H1 (cell line): ENCODE data around the gene LTBP1. TPM values are rescaled to one million over a fixed set of nuclear protein-coding genes. Genes with fewer than 3 reads are reported as not detected.

Experiments used
- CTCF ChIA-PET: fragments of 300-600 bp; sonication (Branson Sonifier 250); formaldehyde crosslinking; loops from one replicate; lab custom pipeline; 2021; ENCODE audit not compliant: partially characterized antibody; lab: Charles Lee
- POLR2A ChIA-PET: fragments of 300-600 bp; sonication (Branson Sonifier 250); formaldehyde crosslinking; loops from one replicate; lab custom pipeline; 2021; ENCODE audit warnings: inconsistent platforms; ENCODE audit not compliant: partially characterized antibody; lab: Charles Lee
- DNase-seq, 2 experiments: peaks; one replicate each; pipeline versions ENCODE4 v3.0.0 to v3.0.0-alpha.2; 2010 to 2022; ENCODE audit warnings: low spot score in 2 of 2, low read depth in 1 of 2, mixed read lengths in 1 of 2
- FAIRE-seq: peaks from 2 replicates; lab custom pipeline; 2011; peaks lifted over from hg19 to GRCh38; lab: Jason Lieb, UNC
- H2AFZ ChIP-seq: 2 replicates; pipeline ENCODE4 v1.8.1; 2012; ENCODE audit warnings: low read length, inconsistent platforms
- H2AK5ac ChIP-seq: 2 replicates; pipeline ENCODE4 v1.6.1; 2013; ENCODE audit warnings: low read depth, low read length
- H2BK120ac ChIP-seq: replicated peaks from 2 replicates; pipeline ENCODE3; 2013; ENCODE audit warnings: low read depth, low read length, inconsistent platforms
- H2BK12ac ChIP-seq: 2 replicates; pipeline ENCODE4 v1.6.1; 2013; ENCODE audit warnings: low read depth, low read length
- H2BK15ac ChIP-seq: 2 replicates; pipeline ENCODE4 v1.6.1; 2013; ENCODE audit warnings: low read length
- H2BK20ac ChIP-seq: 2 replicates; pipeline ENCODE4 v1.6.1; 2013; ENCODE audit warnings: low read length
- H2BK5ac ChIP-seq: 2 replicates; pipeline ENCODE4 v1.6.1; 2013; ENCODE audit warnings: low read depth, low read length
- H3K14ac ChIP-seq: 2 replicates; pipeline ENCODE4 v1.6.1; 2013; ENCODE audit warnings: inconsistent platforms; ENCODE audit not compliant: insufficient read length
- H3K18ac ChIP-seq: 2 replicates; pipeline ENCODE4 v1.6.1; 2013; ENCODE audit warnings: low read length; ENCODE audit errors: extremely low read depth
- H3K23ac ChIP-seq: 2 replicates; pipeline ENCODE4 v1.6.1; 2013; ENCODE audit warnings: inconsistent platforms; ENCODE audit not compliant: insufficient read length
- H3K23me2 ChIP-seq: 2 replicates; pipeline ENCODE4 v1.6.1; 2013; ENCODE audit warnings: low read depth, low read length
- H3K27ac ChIP-seq: 2 replicates; pipeline ENCODE4 v1.6.1; 2011; ENCODE audit warnings: low read depth, low read length, inconsistent platforms
- H3K27me3 ChIP-seq, 4 experiments: replicated peaks in 1 of 4; 1 replicate in 1 of 4; 2 replicates in 3 of 4; pipeline versions ENCODE4 v1.6.1 to v1.8.1; 2011 to 2013; ENCODE audit warnings: low read length in 3 of 4, mild to moderate bottlenecking in 3 of 4, inconsistent platforms in 2 of 4, mixed read lengths in 2 of 4, moderate library complexity in 1 of 4; ENCODE audit not compliant: control insufficient read depth in 3 of 4, insufficient read depth in 3 of 4; ENCODE audit errors: extremely low read depth in 1 of 4
- H3K36me3 ChIP-seq, 4 experiments: 2 replicates each; pipeline versions ENCODE4 v1.6.1 to v1.8.1; 2011 to 2013; ENCODE audit warnings: mild to moderate bottlenecking in 4 of 4, low read length in 3 of 4, moderate library complexity in 2 of 4, control low read depth in 1 of 4, inconsistent platforms in 1 of 4; ENCODE audit not compliant: insufficient read depth in 4 of 4, control insufficient read depth in 2 of 4
- H3K4ac ChIP-seq: replicated peaks from 2 replicates; pipeline ENCODE3; 2013; ENCODE audit warnings: low read length, low read depth, mixed read lengths, inconsistent platforms; ENCODE audit not compliant: insufficient read length
- H3K4me1 ChIP-seq, 4 experiments: replicated peaks in 1 of 4; 1 replicate in 1 of 4; 2 replicates in 3 of 4; pipeline versions ENCODE4 v1.6.1 to v1.8.1; 2011 to 2013; ENCODE audit warnings: low read length in 3 of 4, inconsistent platforms in 2 of 4, mixed read lengths in 1 of 4; ENCODE audit not compliant: insufficient read depth in 4 of 4, control insufficient read depth in 3 of 4
- H3K4me2 ChIP-seq, 2 experiments: 2 replicates each; pipeline versions ENCODE4 v1.6.1 to v1.8.1; 2011 to 2013; ENCODE audit warnings: low read depth in 2 of 2, low read length in 2 of 2, control low read depth in 1 of 2, inconsistent platforms in 1 of 2, mild to moderate bottlenecking in 1 of 2; ENCODE audit not compliant: insufficient read depth in 1 of 2
- H3K4me3 ChIP-seq, 4 experiments: fragments of 200-600, 300-600 bp in 1 of 4; sonication (generic), shearing (Covaris generic), sonication (Bioruptor Twin) in 1 of 4; 2 replicates each; pipeline versions ENCODE4 v1.5.1 to v1.8.1; 2011 to 2016; ENCODE audit warnings: low read length in 4 of 4, low read depth in 3 of 4, control low read depth in 2 of 4, inconsistent platforms in 2 of 4, mild to moderate bottlenecking in 2 of 4, mixed read lengths in 1 of 4, moderate library complexity in 1 of 4; ENCODE audit not compliant: insufficient read depth in 2 of 4; ENCODE audit errors: extremely low read depth in 1 of 4
- H3K56ac ChIP-seq: replicated peaks from 2 replicates; pipeline ENCODE3; 2013; ENCODE audit warnings: low read depth, mild to moderate bottlenecking, mixed read lengths, low read length, inconsistent platforms; ENCODE audit not compliant: insufficient read length
- H3K79me1 ChIP-seq: 2 replicates; pipeline ENCODE4 v1.6.1; 2013; ENCODE audit warnings: low read depth, low read length, control low read depth
- H3K79me2 ChIP-seq, 2 experiments: 2 replicates each; pipeline versions ENCODE4 v1.6.1 to v1.8.1; 2012 to 2013; ENCODE audit warnings: low read length in 2 of 2, mild to moderate bottlenecking in 2 of 2, inconsistent platforms in 1 of 2; ENCODE audit not compliant: insufficient read depth in 2 of 2, control insufficient read depth in 1 of 2
- H3K9ac ChIP-seq, 4 experiments: replicated peaks in 1 of 4; 1 replicate in 1 of 4; 2 replicates in 3 of 4; pipeline versions ENCODE4 v1.6.1 to v1.8.1; 2011 to 2013; ENCODE audit warnings: low read depth in 3 of 4, low read length in 3 of 4, control low read depth in 2 of 4, mild to moderate bottlenecking in 2 of 4, moderate library complexity in 2 of 4, inconsistent platforms in 1 of 4; ENCODE audit errors: extremely low read depth in 1 of 4
- H3K9me3 ChIP-seq, 2 experiments: 2 replicates each; pipeline versions ENCODE4 v1.6.1 to v1.8.1; 2012 to 2013; ENCODE audit warnings: mild to moderate bottlenecking in 2 of 2, moderate library complexity in 2 of 2, control low read depth in 1 of 2, inconsistent platforms in 1 of 2, low read depth in 1 of 2, low read length in 1 of 2, mixed read lengths in 1 of 2; ENCODE audit not compliant: insufficient read depth in 2 of 2
- H4K20me1 ChIP-seq, 2 experiments: replicated peaks in 1 of 2; 2 replicates each; pipeline versions ENCODE3 to v1.8.1; 2011 to 2013; ENCODE audit warnings: inconsistent platforms in 2 of 2, low read length in 2 of 2, mild to moderate bottlenecking in 1 of 2; ENCODE audit not compliant: insufficient read depth in 2 of 2, control insufficient read depth in 1 of 2
- H4K5ac ChIP-seq: 2 replicates; pipeline ENCODE4 v1.6.1; 2013; ENCODE audit warnings: low read length, low read depth, mixed read lengths, inconsistent platforms; ENCODE audit not compliant: insufficient read length
- H4K8ac ChIP-seq: 2 replicates; pipeline ENCODE4 v1.8.0; 2013; ENCODE audit warnings: mild to moderate bottlenecking, moderate library complexity, low read length, inconsistent platforms; ENCODE audit not compliant: insufficient read depth; ENCODE audit errors: extremely low read depth
- H4K91ac ChIP-seq: replicated peaks from 2 replicates; pipeline ENCODE3; 2013; ENCODE audit warnings: low read length, mixed read lengths, inconsistent platforms; ENCODE audit not compliant: insufficient read length
- ASH2L ChIP-seq: fragments of 200-600, 300-600 bp; sonication (generic); IDR thresholded peaks from one replicate; pipeline ENCODE4 v1.7.1; 2017; ENCODE audit warnings: low read length
- BACH1 ChIP-seq: IDR thresholded peaks from 2 replicates; pipeline ENCODE4 v1.6.1; 2012; ENCODE audit warnings: low read length, improper control_type of control experiment
- CBX5 ChIP-seq: fragments of 300-800, 300-1000 bp; sonication (generic); IDR thresholded peaks from 2 replicates; pipeline ENCODE4 v1.7.1; 2016; ENCODE audit warnings: antibody characterized with exemption, low read length, low read depth
- CHD2 ChIP-seq: IDR thresholded peaks from 2 replicates; pipeline ENCODE4 v1.6.1; 2012; ENCODE audit warnings: low read length, improper control_type of control experiment
- CTBP2 ChIP-seq: IDR thresholded peaks from 2 replicates; pipeline ENCODE4 v1.7.0; 2011; ENCODE audit warnings: borderline replicate concordance, mild to moderate bottlenecking, moderate library complexity, mixed read lengths, low read length; ENCODE audit not compliant: insufficient read depth, insufficient read length
- EGR1 ChIP-seq: IDR thresholded peaks from 2 replicates; pipeline ENCODE4 v1.6.1; 2011; ENCODE audit warnings: low read depth, low read length, borderline replicate concordance
- FOSL1 ChIP-seq: IDR thresholded peaks from 2 replicates; pipeline ENCODE4 v1.6.1; 2011; ENCODE audit warnings: mild to moderate bottlenecking, low read depth, low read length, moderate library complexity; ENCODE audit not compliant: insufficient read depth
- GTF2F1 ChIP-seq: IDR thresholded peaks from 2 replicates; pipeline ENCODE4 v1.6.1; 2012; ENCODE audit warnings: low read depth, low read length, improper control_type of control experiment, borderline replicate concordance
- HDAC2 ChIP-seq, 2 experiments: fragments of 300-600 bp in 1 of 2; sonication (generic) in 1 of 2; IDR thresholded peaks; 2 replicates each; pipeline ENCODE4 v1.6.1; 2011 to 2012; ENCODE audit warnings: low read depth in 2 of 2, low read length in 2 of 2, mild to moderate bottlenecking in 2 of 2, moderate library complexity in 2 of 2, borderline replicate concordance in 1 of 2, inconsistent platforms in 1 of 2
- MAFK ChIP-seq: IDR thresholded peaks from 2 replicates; pipeline ENCODE4 v1.6.1; 2012; ENCODE audit warnings: low read depth, mild to moderate bottlenecking, improper control_type of control experiment, low read length
- RAD21 ChIP-seq, 2 experiments: IDR thresholded peaks in 1 of 2; conservative IDR thresholded peaks in 1 of 2; 2 replicates each; pipeline ENCODE4 v1.6.1; 2011; ENCODE audit warnings: low read depth in 2 of 2, low read length in 2 of 2, improper control_type of control experiment in 1 of 2, inconsistent platforms in 1 of 2, mild to moderate bottlenecking in 1 of 2, moderate library complexity in 1 of 2
- SP4 ChIP-seq: IDR thresholded peaks from 2 replicates; pipeline ENCODE4 v1.6.1; 2012; ENCODE audit warnings: low read length, inconsistent platforms
- WGBS, 2 experiments: shearing (Covaris generic) in 1 of 2; methylation state at CpG; one replicate each; pipeline versions ENCODE4 v1.1.6 to v1.1.7; 2013 to 2015; ENCODE audit warnings: low lambda C conversion rate in 2 of 2, mixed read lengths in 2 of 2, inconsistent platforms in 1 of 2, low coverage in 1 of 2, missing lambda C conversion rate in 1 of 2; ENCODE audit not compliant: insufficient replicate concordance in 2 of 2, insufficient coverage in 1 of 2, insufficient read length in 1 of 2; ENCODE audit errors: extremely low coverage in 1 of 2, missing lambda C conversion rate in 1 of 2; 5-methylcytosine and 5-hydroxymethylcytosine counted together
- polyA plus RNA-seq, 7 experiments: library from polyadenylated mRNA; depleted of rRNA in 3 of 7; stranded (reverse) in 5 of 7; unstranded in 2 of 7; fragments of >200 nt in 5 of 7; fragments of 200-250 nt in 2 of 7; gene quantifications; 1 replicate in 5 of 7; 2 replicates in 1 of 7; 4 replicates in 1 of 7; pipeline versions ENCODE4 v1.2.1 to v1.2.3, GENCODE V29; 2011 to 2013; ENCODE audit warnings: missing spikeins in 2 of 7, mixed read lengths in 2 of 7
- total RNA-seq: library from RNA; stranded (reverse); fragmentation: NEBNext Ultra II Directional; extraction: Animal tissue kit (Norgen Biotek cat#: 25700); gene quantifications from 2 replicates; pipeline ENCODE4 v1.2.1, GENCODE V29; 2021

The LTBP1 gene
- total and polyA plus RNA-seq, 2 of the 8 experiments (the other 6 are each of a cell fraction or from before 2014, with no cell fraction given) = 15.4 to 24.7 TPM

DNA sequence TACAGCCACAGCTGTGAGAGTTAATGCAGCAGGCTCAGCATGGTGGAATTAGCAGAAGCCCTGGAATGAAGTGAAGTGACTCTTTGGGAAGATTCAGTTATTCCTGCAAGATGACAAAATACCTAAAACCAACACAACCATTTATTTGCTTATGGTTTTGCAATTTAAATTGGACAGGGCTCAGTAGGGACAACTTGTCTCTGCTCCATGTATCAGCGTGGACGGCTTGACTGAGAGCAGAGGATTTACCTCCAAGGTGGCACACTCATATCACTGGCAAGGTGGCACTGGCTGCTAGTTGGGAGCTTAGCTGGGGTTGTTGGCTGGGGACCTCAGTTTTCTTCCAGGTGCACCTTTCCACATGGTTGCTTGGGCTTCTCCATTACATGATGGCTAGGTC is 58.3 kb downstream of the LTBP1 start:
- Histone ChIP-seq H4K5ac (no peak overlapping the region), H3K9ac (no peak overlapping the region), H3K14ac (no peak overlapping the region), H2AFZ (no peak overlapping the region), H2BK5ac (no peak overlapping the region), H3K56ac (no peak overlapping the region), H3K23ac (no peak overlapping the region), H3K79me2 (no peaks in the 10 kb centered on the region), H2AK5ac (no peak overlapping the region), H4K8ac (no peak overlapping the region), H2BK12ac (no peak overlapping the region), H4K91ac (no peak overlapping the region), H2BK20ac (no peak overlapping the region), H3K27me3 (peaks cover 0 to 2% (median 0%) of the 10 kb centered on the region in 4 experiments; a peak in 1 of 7 replicates), H3K23me2 (no peaks in the 10 kb centered on the region), H3K4ac (no peak overlapping the region), H3K18ac (no peak overlapping the region), H3K36me3 (no peaks in the 10 kb centered on the region), H3K4me2 (no peak overlapping the region), H2BK15ac (no peak overlapping the region), H3K4me1 (no peaks in the 10 kb centered on the region), H3K9me3 (no peaks in the 10 kb centered on the region), H2BK120ac (no peak overlapping the region), H3K27ac (no peak overlapping the region), H4K20me1 (no peaks in the 10 kb centered on the region), H3K79me1 (no peaks in the 10 kb centered on the region; the same call in 1 of the 2 replicates), H3K4me3 (no peak overlapping the region)
- DNase-seq (no peak), FAIRE-seq (no peak)
- ChIA-PET POLR2A (no interaction called here), CTCF (no interaction called here)
- 97% methylated on average over 2 of the region's 2 CpGs; no CpG with 5 or more reads in 1 of the 2 experiments for WGBS, 2 experiments
- TF ChIP-seq BACH1 = no peak
- TF ChIP-seq SP4 = no peak
- TF ChIP-seq CHD2 = no peak
- TF ChIP-seq RAD21 (IDR thresholded peaks at IDR 0.05 in 1 of 2, conservative IDR thresholded peaks at IDR 0.05 in 1 of 2; ENCODE audit: low read depth in 2 of 2, low read length in 2 of 2) = no peak
- TF ChIP-seq FOSL1 = no peak
- TF ChIP-seq CBX5 = no peak
- no peak for TF ChIP-seq ASH2L
- TF ChIP-seq HDAC2 (IDR thresholded peaks at IDR 0.05; ENCODE audit: borderline replicate concordance in 1 of 2, low read depth in 2 of 2, low read length in 2 of 2) = no peak
- TF ChIP-seq GTF2F1 = no peak
- no peak for TF ChIP-seq MAFK
- no peak for TF ChIP-seq EGR1
- no peak for TF ChIP-seq CTBP2
